ENCODE results near the gene LACTBL1. TPM values are rescaled to one million over a fixed set of nuclear protein-coding genes. Genes with fewer than 3 reads are reported as not detected.
"Not testable (repeated sequence)": the region's sequence is repeated elsewhere in the genome, so short reads cannot be mapped to it uniquely, and the experiment has no call there.

LACTBL1 gene
- total RNA-seq, 2 experiments from 2014 or later = not detected

DNA sequence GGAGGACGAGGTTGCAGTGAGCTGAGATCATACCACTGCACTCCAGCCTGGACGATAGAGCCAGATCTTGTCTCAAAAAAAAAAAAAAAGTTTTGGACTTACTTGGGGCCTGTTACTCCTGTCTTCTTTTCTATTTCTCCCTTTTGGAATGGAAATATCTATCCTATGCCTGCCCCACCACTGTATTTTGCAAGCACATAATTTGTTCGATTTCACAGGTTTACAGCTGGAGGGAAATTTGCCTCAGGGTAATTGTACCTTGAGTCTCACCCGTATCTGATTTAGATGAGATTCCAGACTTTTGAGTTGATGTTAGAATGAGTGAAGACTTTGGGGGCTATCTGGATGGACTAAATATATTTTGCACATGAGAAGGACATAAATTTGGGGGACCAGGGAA lies 34.4 kb upstream of the LACTBL1 start:
- ChIA-PET POLR2A (no interaction called here), CTCF (ENCODE audit: unreplicated experiment) (no interaction called here)

GRCh38 chr1:23004769-23005168 lies 32.1 kb upstream of the LACTBL1 start:
- H3K4me3 ChIP-seq (ENCODE audit: low read depth, low read length, poor library complexity, severe bottlenecking); H4K20me1 ChIP-seq (ENCODE audit: insufficient read depth, low read length); DNase-seq (ENCODE audit: low spot score); BruUV-seq (replicated peaks); POLR2A ChIA-PET; H3K4me1 ChIP-seq (ENCODE audit: insufficient read depth, low read length, poor library complexity, severe bottlenecking); H2AFZ ChIP-seq (ENCODE audit: low read length); H3K79me2 ChIP-seq (ENCODE audit: insufficient read depth, low read depth, low read length); H3K36me3 ChIP-seq (ENCODE audit: insufficient read depth, low read length); CTCF ChIA-PET (ENCODE audit: unreplicated experiment); H3K27ac ChIP-seq (ENCODE audit: low read depth, low read length, poor library complexity, severe bottlenecking); intact Hi-C loops (cut with micrococcal nuclease; ENCODE audit: unreplicated experiment); H3K9me2 ChIP-seq (ENCODE audit: insufficient read depth, low read length); H3K9me3 ChIP-seq (ENCODE audit: low read length); H3K4me2 ChIP-seq (ENCODE audit: low read length): not testable (repeated sequence)

More for the DNA sequence above, 34.4 kb upstream of the LACTBL1 start:
- Histone ChIP-seq H3K4me1 (ENCODE audit: insufficient read depth, low read length, poor library complexity, severe bottlenecking) (peaks cover 16% of the 10 kb centered on the region), H3K27ac (ENCODE audit: low read depth, low read length, poor library complexity, severe bottlenecking) (no peak overlapping the region), H3K9me3 (ENCODE audit: low read length) (no peaks in the 10 kb centered on the region), H3K4me3 (ENCODE audit: low read depth, low read length, poor library complexity, severe bottlenecking) (no peak overlapping the region), H3K79me2 (ENCODE audit: insufficient read depth, low read depth, low read length) (no peaks in the 10 kb centered on the region), H3K36me3 (ENCODE audit: insufficient read depth, low read length) (no peaks in the 10 kb centered on the region), H3K9me2 (ENCODE audit: insufficient read depth, low read length) (no peaks in the 10 kb centered on the region), H2AFZ (ENCODE audit: low read length) (no peak overlapping the region), H3K4me2 (ENCODE audit: low read length) (no peak overlapping the region), H4K20me1 (ENCODE audit: insufficient read depth, low read length) (no peaks in the 10 kb centered on the region)
- TF ChIP-seq, protein P1, sequence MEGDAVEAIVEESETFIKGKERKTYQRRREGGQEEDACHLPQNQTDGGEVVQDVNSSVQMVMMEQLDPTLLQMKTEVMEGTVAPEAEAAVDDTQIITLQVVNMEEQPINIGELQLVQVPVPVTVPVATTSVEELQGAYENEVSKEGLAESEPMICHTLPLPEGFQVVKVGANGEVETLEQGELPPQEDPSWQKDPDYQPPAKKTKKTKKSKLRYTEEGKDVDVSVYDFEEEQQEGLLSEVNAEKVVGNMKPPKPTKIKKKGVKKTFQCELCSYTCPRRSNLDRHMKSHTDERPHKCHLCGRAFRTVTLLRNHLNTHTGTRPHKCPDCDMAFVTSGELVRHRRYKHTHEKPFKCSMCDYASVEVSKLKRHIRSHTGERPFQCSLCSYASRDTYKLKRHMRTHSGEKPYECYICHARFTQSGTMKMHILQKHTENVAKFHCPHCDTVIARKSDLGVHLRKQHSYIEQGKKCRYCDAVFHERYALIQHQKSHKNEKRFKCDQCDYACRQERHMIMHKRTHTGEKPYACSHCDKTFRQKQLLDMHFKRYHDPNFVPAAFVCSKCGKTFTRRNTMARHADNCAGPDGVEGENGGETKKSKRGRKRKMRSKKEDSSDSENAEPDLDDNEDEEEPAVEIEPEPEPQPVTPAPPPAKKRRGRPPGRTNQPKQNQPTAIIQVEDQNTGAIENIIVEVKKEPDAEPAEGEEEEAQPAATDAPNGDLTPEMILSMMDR (conservative IDR thresholded peaks at IDR 0.05; ENCODE audit: low read length) = no peak
- TF ChIP-seq EZH2phosphoT487 (IDR thresholded peaks at IDR 0.05; ENCODE audit: borderline replicate concordance, low read depth, low read length) = no peak
- BruUV-seq (replicated peaks) = no TSS peak
- intact Hi-C loops (cut with micrococcal nuclease; ENCODE audit: unreplicated experiment) = no loop called here
- no peak for DNase-seq (ENCODE audit: low spot score)

GRCh38 chr1:23004112-23004511 lies 31.4 kb upstream of the LACTBL1 start:
- intact Hi-C loops (cut with micrococcal nuclease; ENCODE audit: unreplicated experiment) = no loop called here
- Histone ChIP-seq H3K9me2 (ENCODE audit: insufficient read depth, low read length) (no peaks in the 10 kb centered on the region), H2AFZ (ENCODE audit: low read length) (no peak overlapping the region), H3K9me3 (ENCODE audit: low read length) (no peaks in the 10 kb centered on the region), H3K36me3 (ENCODE audit: insufficient read depth, low read length) (no peaks in the 10 kb centered on the region), H3K4me1 (ENCODE audit: insufficient read depth, low read length, poor library complexity, severe bottlenecking) (no peaks in the 10 kb centered on the region), H3K4me2 (ENCODE audit: low read length) (no peak overlapping the region), H3K27ac (ENCODE audit: low read depth, low read length, poor library complexity, severe bottlenecking) (no peak overlapping the region), H3K4me3 (ENCODE audit: low read depth, low read length, poor library complexity, severe bottlenecking) (no peak overlapping the region), H3K79me2 (ENCODE audit: insufficient read depth, low read depth, low read length) (no peaks in the 10 kb centered on the region), H4K20me1 (ENCODE audit: insufficient read depth, low read length) (no peaks in the 10 kb centered on the region)
- ChIA-PET POLR2A (no interaction called here), CTCF (ENCODE audit: unreplicated experiment) (no interaction called here)
- no peak for DNase-seq (ENCODE audit: low spot score)
- BruUV-seq (replicated peaks) = no TSS peak
- TF ChIP-seq EZH2phosphoT487 (IDR thresholded peaks at IDR 0.05; ENCODE audit: borderline replicate concordance, low read depth, low read length) = no peak
- TF ChIP-seq, protein P1 (conservative IDR thresholded peaks at IDR 0.05; ENCODE audit: low read length) = no peak

- BruUV-seq (replicated peaks); H3K9me2 ChIP-seq (ENCODE audit: insufficient read depth, low read length); H3K79me2 ChIP-seq (ENCODE audit: insufficient read depth, low read depth, low read length); H3K27ac ChIP-seq (ENCODE audit: low read depth, low read length, poor library complexity, severe bottlenecking); H4K20me1 ChIP-seq (ENCODE audit: insufficient read depth, low read length); POLR2A ChIA-PET; H3K4me2 ChIP-seq (ENCODE audit: low read length); H2AFZ ChIP-seq (ENCODE audit: low read length); H3K4me3 ChIP-seq (ENCODE audit: low read depth, low read length, poor library complexity, severe bottlenecking); H3K36me3 ChIP-seq (ENCODE audit: insufficient read depth, low read length); CTCF ChIA-PET (ENCODE audit: unreplicated experiment); H3K4me1 ChIP-seq (ENCODE audit: insufficient read depth, low read length, poor library complexity, severe bottlenecking); DNase-seq (ENCODE audit: low spot score); H3K9me3 ChIP-seq (ENCODE audit: low read length); intact Hi-C loops (cut with micrococcal nuclease; ENCODE audit: unreplicated experiment): not testable (repeated sequence)
These were observed 29.6 kb upstream of the LACTBL1 start for GRCh38 chr1:23002218-23002617.

DNA sequence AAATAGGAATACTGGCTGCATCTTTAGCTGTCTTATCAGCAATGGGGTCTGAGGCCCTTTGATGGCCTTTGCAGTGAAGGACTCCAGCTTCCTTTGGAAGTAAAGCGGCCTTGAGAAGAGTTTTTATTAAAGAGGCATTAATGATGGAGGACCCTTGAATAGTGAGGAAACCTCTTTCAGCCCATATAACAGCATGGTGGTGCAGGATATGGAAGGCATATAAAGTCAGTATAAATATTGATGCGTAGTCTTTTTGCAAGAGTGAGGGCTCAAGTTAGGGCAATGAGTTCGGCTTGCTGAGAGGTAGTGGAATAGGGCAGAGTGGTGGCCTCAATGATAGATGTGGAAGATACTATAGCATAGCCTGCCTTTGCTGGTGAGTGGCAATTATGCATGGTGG lies 27.5 kb upstream of the LACTBL1 start:
- H3K36me3 ChIP-seq (ENCODE audit: insufficient read depth, low read length); H4K20me1 ChIP-seq (ENCODE audit: insufficient read depth, low read length); H3K4me3 ChIP-seq (ENCODE audit: low read depth, low read length, poor library complexity, severe bottlenecking); H2AFZ ChIP-seq (ENCODE audit: low read length); H3K79me2 ChIP-seq (ENCODE audit: insufficient read depth, low read depth, low read length); intact Hi-C loops (cut with micrococcal nuclease; ENCODE audit: unreplicated experiment); H3K9me2 ChIP-seq (ENCODE audit: insufficient read depth, low read length); CTCF ChIA-PET (ENCODE audit: unreplicated experiment); POLR2A ChIA-PET; H3K4me1 ChIP-seq (ENCODE audit: insufficient read depth, low read length, poor library complexity, severe bottlenecking); BruUV-seq (replicated peaks); H3K27ac ChIP-seq (ENCODE audit: low read depth, low read length, poor library complexity, severe bottlenecking); DNase-seq (ENCODE audit: low spot score); H3K4me2 ChIP-seq (ENCODE audit: low read length): not testable (repeated sequence)
- H3K9me3 ChIP-seq (ENCODE audit: low read length) = peaks cover 13% of the 10 kb centered on the region
